Epithelial cell of proximal tubule (primary cell): ENCODE results near the gene MAGI1. TPM values are rescaled to one million over a fixed set of nuclear protein-coding genes. Genes with fewer than 3 reads are reported as not detected.
"Not testable (repeated sequence)": the region's sequence is repeated elsewhere in the genome, so short reads cannot be mapped to it uniquely, and the experiment has no call there.

Source experiments
- DNase-seq: peaks from one replicate; pipeline ENCODE4 v3.0.0-alpha.2; 2011; ENCODE audit warnings: low read depth
- H3K4me3 ChIP-seq: 2 replicates; pipeline ENCODE4 v1.5.1; 2011; ENCODE audit warnings: low read depth, mild to moderate bottlenecking, low read length
- CTCF ChIP-seq: conservative IDR thresholded peaks from 2 replicates; pipeline ENCODE4 v1.5.1; 2012; ENCODE audit warnings: low read depth, mild to moderate bottlenecking, low read length
- total RNA-seq: library from RNA; depleted of rRNA; stranded (reverse); fragments of >200 nt; gene quantifications from 2 replicates; pipeline ENCODE4 v1.2.3, GENCODE V29; 2015

MAGI1 gene
- total RNA-seq, 1 donor from 2014 or later = 9.6 TPM

GRCh38 chr3:65572175-65572777, 466.4 kb downstream of the MAGI1 start:
- TF ChIP-seq CTCF = no peak

GRCh38 chr3:65569845-65570405, 468.8 kb downstream of the MAGI1 start:
- no peak overlapping the region for H3K4me3 ChIP-seq
- TF ChIP-seq CTCF = peak; percentile 36
- no peak for DNase-seq

More at GRCh38 chr3:65572175-65572777, 466.4 kb downstream of the MAGI1 start:
- DNase-seq = no peak
- no peak overlapping the region for H3K4me3 ChIP-seq

- TF ChIP-seq CTCF = no peak
- H3K4me3 ChIP-seq = no peak overlapping the region
- no peak for DNase-seq
Observed at GRCh38 chr3:65569129-65569528, 469.6 kb downstream of the MAGI1 start.

- no peak for DNase-seq
- no peak for TF ChIP-seq CTCF
- H3K4me3 ChIP-seq = no peak overlapping the region
Observed at GRCh38 chr3:65568497-65568896, 470.2 kb downstream of the MAGI1 start.

- not testable (repeated sequence) for DNase-seq, H3K4me3 ChIP-seq
Observed at GRCh38 chr3:65565744-65566143, 473.0 kb downstream of the MAGI1 start.

- TF ChIP-seq CTCF = no peak
- H3K4me3 ChIP-seq = no peak overlapping the region
- no peak for DNase-seq
Observed at GRCh38 chr3:65564483-65564882, 474.2 kb downstream of the MAGI1 start.

- H3K4me3 ChIP-seq = no peak overlapping the region
- no peak for DNase-seq
- TF ChIP-seq CTCF = no peak
Observed at GRCh38 chr3:65563861-65564260, 474.9 kb downstream of the MAGI1 start.
